HEK293 (cell line): ENCODE measurements around the gene CRACR2A.

ENCODE experiments used
- CTCF ChIA-PET: fragments of 350-600 bp; formaldehyde crosslinking; extraction: SDS; loops from one replicate; lab custom pipeline; 2021; ENCODE audit warnings: antibody characterized with exemption; lab: Yijun Ruan, JAX
- POLR2A ChIA-PET: fragments of 300-600 bp; formaldehyde crosslinking; extraction: SDS; loops from one replicate; lab custom pipeline; 2020; ENCODE audit warnings: antibody characterized with exemption, inconsistent platforms; lab: Yijun Ruan, JAX
- H3K27ac ChIP-seq: fragments of 200-500 bp; sonication (Bioruptor generic); 2 replicates; pipeline ENCODE4 v1.5.1; 2014; ENCODE audit warnings: low read depth, low read length, control low read depth, inconsistent platforms; ENCODE audit errors: extremely low read depth
- H3K36me3 ChIP-seq, 2 experiments: fragments of 200-500 bp in 1 of 2; sonication (Bioruptor generic) in 1 of 2; 1 replicate in 1 of 2; 2 replicates in 1 of 2; pipeline ENCODE4 v1.5.1; 2014 to 2017; ENCODE audit warnings: inconsistent platforms in 2 of 2, low read length in 2 of 2; ENCODE audit not compliant: control insufficient read depth in 2 of 2, insufficient read depth in 1 of 2
- H3K4me1 ChIP-seq: fragments of 200-500 bp; sonication (Bioruptor generic); 2 replicates; pipeline ENCODE4 v1.5.1; 2014; ENCODE audit warnings: mild to moderate bottlenecking, low read length, inconsistent platforms; ENCODE audit not compliant: control insufficient read depth, insufficient read depth
- H3K4me3 ChIP-seq: 2 replicates; pipeline ENCODE4 v1.5.1; 2011; ENCODE audit warnings: low read depth, mild to moderate bottlenecking, control low read depth, low read length, moderate library complexity
- H3K9me3 ChIP-seq: fragments of 200-500 bp; sonication (Bioruptor generic); 2 replicates; pipeline ENCODE4 v1.5.1; 2014; ENCODE audit warnings: low read depth, low read length, inconsistent platforms; ENCODE audit not compliant: control insufficient read depth, insufficient read depth
- GFI1B ChIP-seq: fragments of 450-650 bp; formaldehyde crosslinking; IDR thresholded peaks from 2 replicates; pipeline ENCODE4 v1.5.1; 2016; ENCODE audit warnings: missing biosample characterization, missing genetic modification characterization
- GLI4 ChIP-seq: fragments of 450-650 bp; formaldehyde crosslinking; IDR thresholded peaks from 2 replicates; pipeline ENCODE4 v1.5.1; 2016; ENCODE audit warnings: missing biosample characterization, missing genetic modification characterization
- GLIS1 ChIP-seq: fragments of 450-650 bp; formaldehyde crosslinking; IDR thresholded peaks from 2 replicates; pipeline ENCODE4 v1.5.1; 2016; ENCODE audit warnings: missing biosample characterization, missing genetic modification characterization
- GLIS2 ChIP-seq: fragments of 450-650 bp; formaldehyde crosslinking; IDR thresholded peaks from 2 replicates; pipeline ENCODE4 v1.5.1; 2016; ENCODE audit warnings: missing biosample characterization, missing genetic modification characterization
- KLF8 ChIP-seq: fragments of 450-650 bp; formaldehyde crosslinking; IDR thresholded peaks from 2 replicates; pipeline ENCODE4 v1.5.1; 2016; ENCODE audit warnings: missing biosample characterization, missing genetic modification characterization
- MEIS1 ChIP-seq: sonication (generic); formaldehyde crosslinking; IDR thresholded peaks from 2 replicates; pipeline ENCODE4 v1.8.1; 2022; ENCODE audit warnings: missing genetic modification reagents, mild to moderate bottlenecking, borderline replicate concordance
- RBAK ChIP-seq: fragments of 450-650 bp; formaldehyde crosslinking; IDR thresholded peaks from 2 replicates; pipeline ENCODE4 v1.5.1; 2016; ENCODE audit warnings: missing biosample characterization, missing genetic modification characterization
- SCRT1 ChIP-seq: fragments of 450-650 bp; formaldehyde crosslinking; IDR thresholded peaks from 2 replicates; pipeline ENCODE4 v1.5.1; 2016; ENCODE audit warnings: missing biosample characterization, missing genetic modification characterization, borderline replicate concordance
- TRIM28 ChIP-seq: IDR thresholded peaks from 2 replicates; pipeline ENCODE4 v1.6.1; 2011; ENCODE audit warnings: low read length, control low read depth, borderline replicate concordance
- YY1 ChIP-seq: fragments of 450-650 bp; formaldehyde crosslinking; IDR thresholded peaks from 2 replicates; pipeline ENCODE4 v1.5.1; 2018; ENCODE audit warnings: missing biosample characterization, missing genetic modification characterization
- ZBTB1 ChIP-seq: fragments of 450-650 bp; formaldehyde crosslinking; IDR thresholded peaks from 2 replicates; pipeline ENCODE4 v1.5.1; 2016; ENCODE audit warnings: missing biosample characterization, missing genetic modification characterization
- ZFHX2 ChIP-seq: fragments of 450-650 bp; formaldehyde crosslinking; conservative IDR thresholded peaks from 2 replicates; pipeline ENCODE4 v1.5.1; 2016; ENCODE audit warnings: missing biosample characterization, missing genetic modification characterization
- ZFP3 ChIP-seq: fragments of 450-650 bp; formaldehyde crosslinking; IDR thresholded peaks from 2 replicates; pipeline ENCODE4 v1.5.1; 2016; ENCODE audit warnings: low read depth, missing biosample characterization, missing genetic modification characterization
- ZNF2 ChIP-seq: fragments of 450-650 bp; formaldehyde crosslinking; IDR thresholded peaks from 2 replicates; pipeline ENCODE4 v1.5.1; 2016; ENCODE audit warnings: missing biosample characterization, missing genetic modification characterization
- ZNF23 ChIP-seq: fragments of 450-650 bp; formaldehyde crosslinking; IDR thresholded peaks from 2 replicates; pipeline ENCODE4 v1.5.1; 2016; ENCODE audit warnings: missing biosample characterization, missing genetic modification characterization, borderline replicate concordance
- ZNF391 ChIP-seq: fragments of 450-650 bp; formaldehyde crosslinking; IDR thresholded peaks from 2 replicates; pipeline ENCODE4 v1.5.1; 2016; ENCODE audit warnings: low read depth, missing biosample characterization, missing genetic modification characterization, borderline replicate concordance
- ZNF394 ChIP-seq: fragments of 450-650 bp; formaldehyde crosslinking; IDR thresholded peaks from 2 replicates; pipeline ENCODE4 v1.5.1; 2016; ENCODE audit warnings: missing biosample characterization, missing genetic modification characterization, mild to moderate bottlenecking, moderate library complexity, borderline replicate concordance
- ZNF416 ChIP-seq: fragments of 450-650 bp; formaldehyde crosslinking; IDR thresholded peaks from 2 replicates; pipeline ENCODE4 v1.5.1; 2016; ENCODE audit warnings: missing biosample characterization, missing genetic modification characterization
- ZNF433 ChIP-seq: fragments of 450-650 bp; formaldehyde crosslinking; IDR thresholded peaks from 2 replicates; pipeline ENCODE4 v1.5.1; 2016; ENCODE audit warnings: missing biosample characterization, missing genetic modification characterization, low read depth
- ZNF521 ChIP-seq: fragments of 450-650 bp; formaldehyde crosslinking; IDR thresholded peaks from 2 replicates; pipeline ENCODE4 v1.5.1; 2017; ENCODE audit warnings: missing biosample characterization, mild to moderate bottlenecking, missing genetic modification characterization
- ZNF548 ChIP-seq: fragments of 450-650 bp; formaldehyde crosslinking; IDR thresholded peaks from 2 replicates; pipeline ENCODE4 v1.5.1; 2016; ENCODE audit warnings: missing biosample characterization, missing genetic modification characterization
- ZNF561 ChIP-seq: fragments of 450-650 bp; IDR thresholded peaks from 2 replicates; pipeline ENCODE4 v1.5.1; 2018; ENCODE audit warnings: missing biosample characterization, missing genetic modification characterization, borderline replicate concordance
- ZNF677 ChIP-seq: fragments of 450-650 bp; IDR thresholded peaks from 2 replicates; pipeline ENCODE4 v1.5.0; 2018; ENCODE audit warnings: missing biosample characterization, mild to moderate bottlenecking, missing genetic modification characterization, moderate library complexity
- ZNF830 ChIP-seq: fragments of 450-650 bp; IDR thresholded peaks from 2 replicates; pipeline ENCODE4 v1.5.0; 2018; ENCODE audit warnings: missing biosample characterization, missing genetic modification characterization, low read depth, mild to moderate bottlenecking, moderate library complexity
- TF ChIP-seq, protein P1 (sequence below): fragments of 450-650 bp; formaldehyde crosslinking; IDR thresholded peaks from 2 replicates; pipeline ENCODE4 v1.5.1; 2016; ENCODE audit warnings: missing biosample characterization, missing genetic modification characterization
- TF ChIP-seq, protein P2 (sequence below): fragments of 450-650 bp; formaldehyde crosslinking; IDR thresholded peaks from 2 replicates; pipeline ENCODE4 v1.5.1; 2017; ENCODE audit warnings: missing biosample characterization, missing genetic modification characterization
- TF ChIP-seq, protein P3 (sequence below): fragments of 450-650 bp; formaldehyde crosslinking; IDR thresholded peaks from 2 replicates; pipeline ENCODE4 v1.5.1; 2016; ENCODE audit warnings: missing biosample characterization, missing genetic modification characterization
- TF ChIP-seq, protein P4 (sequence below): sonication (generic); formaldehyde crosslinking; IDR thresholded peaks from 2 replicates; pipeline ENCODE4 v1.8.1; 2022; ENCODE audit warnings: mild to moderate bottlenecking, moderate library complexity, missing genetic modification reagents

The CRACR2A gene

DNA sequence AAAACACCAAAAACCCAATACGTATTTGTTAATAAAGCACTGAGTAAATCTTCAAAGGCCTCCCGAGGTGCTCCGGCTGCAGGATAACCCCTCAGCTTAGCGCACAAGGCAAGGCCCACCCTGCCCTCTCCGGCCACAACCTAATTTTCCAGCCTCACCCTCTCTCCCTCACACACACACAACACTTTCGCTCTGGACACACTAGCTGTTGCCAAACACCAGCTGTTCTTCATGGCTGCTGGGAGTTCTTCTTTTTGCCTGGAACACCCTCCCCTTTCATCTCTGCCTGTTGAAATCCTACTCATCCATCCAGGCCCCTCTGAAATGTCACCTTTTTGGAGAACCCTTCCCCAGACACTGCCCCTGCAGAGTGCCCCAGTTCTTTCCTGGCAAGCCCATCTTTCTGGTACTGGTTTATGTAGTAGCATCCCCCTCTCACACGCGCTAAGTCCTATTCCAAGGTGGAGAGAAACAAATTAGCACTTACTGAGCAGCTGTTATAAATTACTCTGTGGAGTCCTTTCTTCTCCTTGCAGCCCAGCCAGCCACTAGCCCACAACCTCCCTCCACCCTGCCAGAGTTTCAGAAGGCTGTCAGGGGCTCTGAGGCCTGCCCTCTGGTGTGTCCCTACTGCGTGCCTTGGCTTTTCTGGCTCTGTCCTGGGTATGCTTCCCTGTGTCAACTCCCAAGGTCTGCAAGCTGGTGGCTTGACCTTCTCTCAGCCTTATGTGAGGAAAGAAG, 805 bp upstream of the CRACR2A start (continued):
- TF ChIP-seq SCRT1 (tag by site-specific recombination) = no peak
- TF ChIP-seq, protein P1, sequence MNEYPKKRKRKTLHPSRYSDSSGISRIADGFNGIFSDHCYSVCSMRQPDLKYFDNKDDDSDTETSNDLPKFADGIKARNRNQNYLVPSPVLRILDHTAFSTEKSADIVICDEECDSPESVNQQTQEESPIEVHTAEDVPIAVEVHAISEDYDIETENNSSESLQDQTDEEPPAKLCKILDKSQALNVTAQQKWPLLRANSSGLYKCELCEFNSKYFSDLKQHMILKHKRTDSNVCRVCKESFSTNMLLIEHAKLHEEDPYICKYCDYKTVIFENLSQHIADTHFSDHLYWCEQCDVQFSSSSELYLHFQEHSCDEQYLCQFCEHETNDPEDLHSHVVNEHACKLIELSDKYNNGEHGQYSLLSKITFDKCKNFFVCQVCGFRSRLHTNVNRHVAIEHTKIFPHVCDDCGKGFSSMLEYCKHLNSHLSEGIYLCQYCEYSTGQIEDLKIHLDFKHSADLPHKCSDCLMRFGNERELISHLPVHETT (tag by site-specific recombination) = no peak
- no peak for TF ChIP-seq ZBTB1 (tag by site-specific recombination)
- TF ChIP-seq ZFHX2 (tag by site-specific recombination) = no peak
- no peak for TF ChIP-seq RBAK (tag by site-specific recombination)
- TF ChIP-seq ZFP3 (tag by site-specific recombination) = no peak
- TF ChIP-seq ZNF2 = no peak
- no peak for TF ChIP-seq GLI4 (tag by site-specific recombination)
- no peak for TF ChIP-seq TRIM28

DNA sequence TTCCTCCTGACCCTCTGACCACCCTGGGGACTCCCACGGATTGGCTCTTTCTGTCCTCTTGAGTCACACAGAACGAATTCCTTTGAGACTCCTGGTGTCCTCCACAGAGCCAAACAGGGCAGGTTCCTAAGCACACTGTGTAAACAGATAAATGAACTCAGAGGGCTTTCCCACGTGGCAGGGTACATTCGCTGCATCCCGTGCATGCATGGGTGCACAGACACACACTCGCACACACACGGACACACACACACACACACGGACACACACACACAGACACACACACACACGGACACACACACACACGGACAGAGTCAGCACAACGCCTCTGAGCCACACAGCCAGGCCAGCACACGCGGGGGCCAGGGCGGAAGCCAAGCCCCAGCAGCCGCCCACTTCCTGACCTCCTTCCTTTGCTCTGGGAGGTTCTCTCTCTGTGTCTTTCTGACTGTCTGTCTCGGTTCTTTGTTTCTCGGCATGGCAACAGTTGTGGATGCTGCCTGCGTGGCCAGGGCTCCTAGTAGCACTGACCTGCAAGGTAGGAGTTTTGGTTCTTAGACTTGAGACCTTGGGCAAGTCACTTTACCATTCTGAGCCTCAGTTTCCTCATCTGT, 706 bp downstream of the CRACR2A start:
- TF ChIP-seq MEIS1 (no peak), GFI1B (tag by site-specific recombination) (no peak), GLIS2 (tag by site-specific recombination) (no peak), ZNF391 (no peak), ZNF433 (no peak), ZNF394 (tag by site-specific recombination) (no peak), ZNF521 (tag by site-specific recombination) (no peak), ZNF416 (tag by site-specific recombination) (no peak), ZNF561 (tag by site-specific recombination) (no peak), KLF8 (no peak), ZNF23 (tag by site-specific recombination) (peak; percentile 13; the same call in 1 of the 2 replicates), YY1 (tag by site-specific recombination) (no peak), GLIS1 (tag by site-specific recombination) (0 out of 2 replicates have a peak, but pooled peaks have one; percentile 7), ZNF548 (tag by site-specific recombination) (no peak), ZNF677 (tag by site-specific recombination) (no peak), ZNF830 (tag by site-specific recombination) (no peak)
- TF ChIP-seq, protein P2, sequence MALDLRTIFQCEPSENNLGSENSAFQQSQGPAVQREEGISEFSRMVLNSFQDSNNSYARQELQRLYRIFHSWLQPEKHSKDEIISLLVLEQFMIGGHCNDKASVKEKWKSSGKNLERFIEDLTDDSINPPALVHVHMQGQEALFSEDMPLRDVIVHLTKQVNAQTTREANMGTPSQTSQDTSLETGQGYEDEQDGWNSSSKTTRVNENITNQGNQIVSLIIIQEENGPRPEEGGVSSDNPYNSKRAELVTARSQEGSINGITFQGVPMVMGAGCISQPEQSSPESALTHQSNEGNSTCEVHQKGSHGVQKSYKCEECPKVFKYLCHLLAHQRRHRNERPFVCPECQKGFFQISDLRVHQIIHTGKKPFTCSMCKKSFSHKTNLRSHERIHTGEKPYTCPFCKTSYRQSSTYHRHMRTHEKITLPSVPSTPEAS = peak; percentile 99
- TF ChIP-seq, protein P3, sequence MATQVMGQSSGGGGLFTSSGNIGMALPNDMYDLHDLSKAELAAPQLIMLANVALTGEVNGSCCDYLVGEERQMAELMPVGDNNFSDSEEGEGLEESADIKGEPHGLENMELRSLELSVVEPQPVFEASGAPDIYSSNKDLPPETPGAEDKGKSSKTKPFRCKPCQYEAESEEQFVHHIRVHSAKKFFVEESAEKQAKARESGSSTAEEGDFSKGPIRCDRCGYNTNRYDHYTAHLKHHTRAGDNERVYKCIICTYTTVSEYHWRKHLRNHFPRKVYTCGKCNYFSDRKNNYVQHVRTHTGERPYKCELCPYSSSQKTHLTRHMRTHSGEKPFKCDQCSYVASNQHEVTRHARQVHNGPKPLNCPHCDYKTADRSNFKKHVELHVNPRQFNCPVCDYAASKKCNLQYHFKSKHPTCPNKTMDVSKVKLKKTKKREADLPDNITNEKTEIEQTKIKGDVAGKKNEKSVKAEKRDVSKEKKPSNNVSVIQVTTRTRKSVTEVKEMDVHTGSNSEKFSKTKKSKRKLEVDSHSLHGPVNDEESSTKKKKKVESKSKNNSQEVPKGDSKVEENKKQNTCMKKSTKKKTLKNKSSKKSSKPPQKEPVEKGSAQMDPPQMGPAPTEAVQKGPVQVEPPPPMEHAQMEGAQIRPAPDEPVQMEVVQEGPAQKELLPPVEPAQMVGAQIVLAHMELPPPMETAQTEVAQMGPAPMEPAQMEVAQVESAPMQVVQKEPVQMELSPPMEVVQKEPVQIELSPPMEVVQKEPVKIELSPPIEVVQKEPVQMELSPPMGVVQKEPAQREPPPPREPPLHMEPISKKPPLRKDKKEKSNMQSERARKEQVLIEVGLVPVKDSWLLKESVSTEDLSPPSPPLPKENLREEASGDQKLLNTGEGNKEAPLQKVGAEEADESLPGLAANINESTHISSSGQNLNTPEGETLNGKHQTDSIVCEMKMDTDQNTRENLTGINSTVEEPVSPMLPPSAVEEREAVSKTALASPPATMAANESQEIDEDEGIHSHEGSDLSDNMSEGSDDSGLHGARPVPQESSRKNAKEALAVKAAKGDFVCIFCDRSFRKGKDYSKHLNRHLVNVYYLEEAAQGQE (tag by site-specific recombination) = no peak
- TF ChIP-seq, protein P4, sequence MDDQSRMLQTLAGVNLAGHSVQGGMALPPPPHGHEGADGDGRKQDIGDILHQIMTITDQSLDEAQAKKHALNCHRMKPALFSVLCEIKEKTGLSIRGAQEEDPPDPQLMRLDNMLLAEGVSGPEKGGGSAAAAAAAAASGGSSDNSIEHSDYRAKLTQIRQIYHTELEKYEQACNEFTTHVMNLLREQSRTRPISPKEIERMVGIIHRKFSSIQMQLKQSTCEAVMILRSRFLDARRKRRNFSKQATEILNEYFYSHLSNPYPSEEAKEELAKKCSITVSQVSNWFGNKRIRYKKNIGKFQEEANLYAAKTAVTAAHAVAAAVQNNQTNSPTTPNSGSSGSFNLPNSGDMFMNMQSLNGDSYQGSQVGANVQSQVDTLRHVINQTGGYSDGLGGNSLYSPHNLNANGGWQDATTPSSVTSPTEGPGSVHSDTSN (CRISPR knock-in tag) = no peak
- ChIA-PET POLR2A (no interaction called here), CTCF (interaction anchor here (1.0 kb wide), 1 partner anchor 51 kb away, joined by 4 read pairs; no protein-coding TSS in a partner anchor)
- Histone ChIP-seq H3K9me3 (no peaks in the 10 kb centered on the region), H3K4me3 (no peak overlapping the region), H3K36me3 (no peaks in the 10 kb centered on the region), H3K27ac (no peak overlapping the region), H3K4me1 (no peaks in the 10 kb centered on the region; the same call in 1 of the 2 replicates)
